ENCODE results near the gene PACS2. TPM values are rescaled to one million over a fixed set of nuclear protein-coding genes. Genes with fewer than 3 reads are reported as not detected.

The PACS2 gene
- total and polyA plus RNA-seq, 3 donors from 2014 or later = 99.2 to 174 (median 167) TPM

GRCh38 chr14:105430042-105430441 is 115.5 kb downstream of the PACS2 start:
- Histone ChIP-seq H3K27ac (no peak overlapping the region), H3K36me3 (ENCODE audit: low read depth, missing control alignments) (no peaks in the 10 kb centered on the region), H3K4me1 (no peaks in the 10 kb centered on the region), H3K9me3 (no peaks in the 10 kb centered on the region), H3K27me3 (no peaks in the 10 kb centered on the region), H3K4me3 (no peak overlapping the region)
- DNase-seq = no peak
- intact Hi-C loops (cut with DNase I; ENCODE audit: low total_unique reads) = no loop called here
- 78 to 86% methylated on average over 6 of the region's 6 CpGs for WGBS, 2 donors
- TF ChIP-seq POLR2A (IDR thresholded peaks at IDR 0.05) = no peak
- TF ChIP-seq, protein P1, sequence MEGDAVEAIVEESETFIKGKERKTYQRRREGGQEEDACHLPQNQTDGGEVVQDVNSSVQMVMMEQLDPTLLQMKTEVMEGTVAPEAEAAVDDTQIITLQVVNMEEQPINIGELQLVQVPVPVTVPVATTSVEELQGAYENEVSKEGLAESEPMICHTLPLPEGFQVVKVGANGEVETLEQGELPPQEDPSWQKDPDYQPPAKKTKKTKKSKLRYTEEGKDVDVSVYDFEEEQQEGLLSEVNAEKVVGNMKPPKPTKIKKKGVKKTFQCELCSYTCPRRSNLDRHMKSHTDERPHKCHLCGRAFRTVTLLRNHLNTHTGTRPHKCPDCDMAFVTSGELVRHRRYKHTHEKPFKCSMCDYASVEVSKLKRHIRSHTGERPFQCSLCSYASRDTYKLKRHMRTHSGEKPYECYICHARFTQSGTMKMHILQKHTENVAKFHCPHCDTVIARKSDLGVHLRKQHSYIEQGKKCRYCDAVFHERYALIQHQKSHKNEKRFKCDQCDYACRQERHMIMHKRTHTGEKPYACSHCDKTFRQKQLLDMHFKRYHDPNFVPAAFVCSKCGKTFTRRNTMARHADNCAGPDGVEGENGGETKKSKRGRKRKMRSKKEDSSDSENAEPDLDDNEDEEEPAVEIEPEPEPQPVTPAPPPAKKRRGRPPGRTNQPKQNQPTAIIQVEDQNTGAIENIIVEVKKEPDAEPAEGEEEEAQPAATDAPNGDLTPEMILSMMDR (IDR thresholded peaks at IDR 0.05) = no peak

GRCh38 chr14:105430565-105430964 is 116.0 kb downstream of the PACS2 start:
- 74 to 77% methylated on average over 9 of the region's 9 CpGs for WGBS, 2 donors
- Histone ChIP-seq H3K9me3 (no peaks in the 10 kb centered on the region), H3K27me3 (no peaks in the 10 kb centered on the region), H3K4me1 (no peaks in the 10 kb centered on the region), H3K27ac (no peak overlapping the region), H3K4me3 (no peak overlapping the region), H3K36me3 (ENCODE audit: low read depth, missing control alignments) (no peaks in the 10 kb centered on the region)
- DNase-seq = no peak
- no peak for TF ChIP-seq POLR2A (IDR thresholded peaks at IDR 0.05)
- TF ChIP-seq, protein P1 (IDR thresholded peaks at IDR 0.05) = no peak
- intact Hi-C loops (cut with DNase I; ENCODE audit: low total_unique reads) = no loop called here

DNA sequence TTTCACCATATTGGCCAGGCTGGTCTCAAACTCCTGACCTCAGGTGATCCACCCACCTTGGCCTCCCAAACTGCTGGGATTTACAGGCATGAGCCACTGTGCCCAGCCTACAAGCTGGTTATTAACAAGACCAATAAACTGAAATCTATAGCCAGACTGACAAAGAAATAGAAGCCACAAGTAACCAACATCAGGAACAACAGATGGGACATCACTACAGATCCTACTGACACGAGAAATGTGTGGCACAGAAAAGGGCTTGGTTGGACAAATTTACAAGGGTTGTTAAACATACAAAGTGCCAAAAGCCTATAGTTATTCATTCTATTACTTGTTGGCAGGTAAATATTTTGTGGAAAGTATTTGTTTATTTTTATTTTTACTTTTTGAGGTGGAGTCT is 116.7 kb downstream of the PACS2 start:
- no peak for DNase-seq
- H3K4me1 ChIP-seq = no peaks in the 10 kb centered on the region
- no peak overlapping the region for H3K4me3 ChIP-seq
- WGBS, 2 donors = 90 to 91% methylated on average over 1 of the region's 1 CpG
- intact Hi-C loops (cut with DNase I; ENCODE audit: low total_unique reads) = no loop called here
- no peaks in the 10 kb centered on the region for H3K27me3 ChIP-seq
- H3K27ac ChIP-seq = no peak overlapping the region
- H3K9me3 ChIP-seq = no peaks in the 10 kb centered on the region
- H3K36me3 ChIP-seq (ENCODE audit: low read depth, missing control alignments) = no peaks in the 10 kb centered on the region
- TF ChIP-seq POLR2A (IDR thresholded peaks at IDR 0.05) = no peak
- TF ChIP-seq, protein P1 (IDR thresholded peaks at IDR 0.05) = no peak

GRCh38 chr14:105432657-105433056 is 118.1 kb downstream of the PACS2 start:
- Histone ChIP-seq H3K4me1 (no peaks in the 10 kb centered on the region), H3K27me3 (no peaks in the 10 kb centered on the region), H3K36me3 (ENCODE audit: low read depth, missing control alignments) (no peaks in the 10 kb centered on the region), H3K9me3 (no peaks in the 10 kb centered on the region), H3K4me3 (no peak overlapping the region), H3K27ac (no peak overlapping the region)
- DNase-seq = no peak
- TF ChIP-seq POLR2A (IDR thresholded peaks at IDR 0.05) = no peak
- TF ChIP-seq, protein P1 (IDR thresholded peaks at IDR 0.05) = no peak
- intact Hi-C loops (cut with DNase I; ENCODE audit: low total_unique reads) = no loop called here
- 90 to 92% methylated on average over 12 of the region's 12 CpGs for WGBS, 2 donors

- Histone ChIP-seq H3K27me3 (no peaks in the 10 kb centered on the region), H3K4me1 (no peaks in the 10 kb centered on the region), H3K27ac (no peak overlapping the region), H3K4me3 (no peak overlapping the region), H3K36me3 (ENCODE audit: low read depth, missing control alignments) (no peaks in the 10 kb centered on the region), H3K9me3 (no peaks in the 10 kb centered on the region)
- TF ChIP-seq, protein P1 (IDR thresholded peaks at IDR 0.05) = no peak
- no peak for TF ChIP-seq POLR2A (IDR thresholded peaks at IDR 0.05)
- DNase-seq = no peak
- WGBS, 2 donors = 77 to 85% methylated on average over 5 to 17 of the region's 17 CpGs
- intact Hi-C loops (cut with DNase I; ENCODE audit: low total_unique reads) = no loop called here
Measured at GRCh38 chr14:105433161-105433605, 118.6 kb downstream of the PACS2 start.

Measured in testis (tissue), 3 donors.